ENCODE data around the gene DHRS4L2. TPM values are rescaled to one million over a fixed set of nuclear protein-coding genes. Genes with fewer than 3 reads are reported as not detected.

The DHRS4L2 gene
- total and polyA plus RNA-seq, 2 of the 4 experiments (the other 2 are of a cell fraction), result 11.1 to 19.6 TPM

- peaks cover 3% of the 10 kb centered on the region; the same call in 1 of the 2 replicates for H4K20me1 ChIP-seq (ENCODE audit: insufficient read depth, low read length)
- no peak for TF ChIP-seq SMC3 (IDR thresholded peaks at IDR 0.05; ENCODE audit: low read depth, low read length)
- TF ChIP-seq CEBPB (IDR thresholded peaks at IDR 0.05; ENCODE audit: low read depth, low read length), result no peak
- TF ChIP-seq MAFK (IDR thresholded peaks at IDR 0.05; ENCODE audit: low read depth, low read length), result no peak
- no peak for TF ChIP-seq POLR2A (IDR thresholded peaks at IDR 0.05; ENCODE audit: low read depth, low read length)
- TF ChIP-seq USF2 (IDR thresholded peaks at IDR 0.05; ENCODE audit: low read depth, low read length), result no peak
- no peak for TF ChIP-seq RAD21 (IDR thresholded peaks at IDR 0.05; ENCODE audit: low read length)
- H3K27me3 ChIP-seq (ENCODE audit: control insufficient read depth, insufficient read depth, low read length), result peaks cover 37% of the 10 kb centered on the region
- no peak overlapping the region for H2BK120ac ChIP-seq (ENCODE audit: low read depth, low read length)
- in situ Hi-C loops (cut with MboI; ENCODE audit: low sequenced_read_pairs), result no loop called here
- no peak overlapping the region for H2BK5ac ChIP-seq (ENCODE audit: low read depth, low read length, poor library complexity, severe bottlenecking)
- H3K14ac ChIP-seq (replicated peaks; ENCODE audit: low read depth, low read length), result no peak overlapping the region
- no peak overlapping the region for H3K18ac ChIP-seq (ENCODE audit: low read depth, low read length)
- no peak overlapping the region for H4K8ac ChIP-seq (ENCODE audit: low read depth in 2 of 2, low read length in 2 of 2)
- DNase-seq (no peak), ATAC-seq (ENCODE audit: low read depth) (no peak; the same call in 1 of the 2 replicates)
- H3K79me1 ChIP-seq (ENCODE audit: low read depth in 1 of 2, low read length in 2 of 2), result no peaks in the 10 kb centered on the region
- H3K4me3 ChIP-seq (ENCODE audit: insufficient read depth, low read depth, low read length), result peak overlapping the region; percentile 52
- H3K27ac ChIP-seq (ENCODE audit: insufficient read depth, low read length), result no peak overlapping the region
- no peak overlapping the region for H4K91ac ChIP-seq (ENCODE audit: insufficient read depth, low read depth, low read length)
- no peaks in the 10 kb centered on the region for H3K9me3 ChIP-seq (ENCODE audit: control insufficient read depth, insufficient read depth, low read length)
- H3K4me2 ChIP-seq (ENCODE audit: low read depth, low read length), result peak overlapping the region; percentile 87
- POLR2A ChIA-PET (ENCODE audit: unreplicated experiment), result no interaction called here
- H2AK9ac ChIP-seq (replicated peaks; ENCODE audit: low read depth, low read length, poor library complexity), result no peak overlapping the region
- no peak overlapping the region for H3K56ac ChIP-seq (ENCODE audit: extremely low read depth, insufficient read depth, low read length)
- 0 out of 2 replicates have a peak, but pooled peaks cover 3% of the 10 kb centered on the region for H3K9me1 ChIP-seq (ENCODE audit: insufficient read depth, low read length)
- dilution Hi-C loops (cut with HindIII; ENCODE audit: low sequenced_read_pairs, unreplicated experiment), result no loop called here
- H3K23ac ChIP-seq (ENCODE audit: low read depth, low read length), result no peak overlapping the region
- peak overlapping the region; percentile 94 for H2AFZ ChIP-seq (replicated peaks; ENCODE audit: low read length, poor library complexity)
- H3K36me3 ChIP-seq (ENCODE audit: control insufficient read depth, insufficient read depth, low read length), result no peaks in the 10 kb centered on the region
- 14% methylated on average over 9 of the region's 20 CpGs; no CpG with 5 or more reads in 1 of the 2 experiments for WGBS, 2 experiments (ENCODE audit: extremely low coverage in 2 of 2, insufficient read length in 1 of 2)
- CTCF ChIA-PET, result interaction anchor here (1.5 kb wide), 1 partner anchor 58 kb away, joined by 4 read pairs; no protein-coding TSS in a partner anchor
- no peak overlapping the region for H2BK15ac ChIP-seq (ENCODE audit: low read depth, low read length)
- peak overlapping the region; percentile 32; the same call in 1 of the 2 replicates for H3K9ac ChIP-seq (ENCODE audit: low read depth, low read length)
- no peak overlapping the region for H4K5ac ChIP-seq (ENCODE audit: low read depth, low read length)
- H3K4me1 ChIP-seq (ENCODE audit: control insufficient read depth, insufficient read depth, low read length), result peaks cover 5% of the 10 kb centered on the region; the same call in 1 of the 2 replicates
- intact Hi-C loops (cut with micrococcal nuclease), result no loop called here
- no peak overlapping the region; the same call in 1 of the 2 replicates for H3K4ac ChIP-seq (ENCODE audit: low read depth, low read length)
- no TSS peak for BruUV-seq (replicated peaks)
- no peak overlapping the region for H2BK20ac ChIP-seq (ENCODE audit: low read depth, low read length)
- H2AK5ac ChIP-seq (ENCODE audit: low read depth, low read length), result no peak overlapping the region
These were observed 62.6 kb downstream of the DHRS4L2 start for GRCh38 chr14:24051176-24051788.
